ENCODE data around the gene CELF4. TPM values are rescaled to one million over a fixed set of nuclear protein-coding genes. Genes with fewer than 3 reads are reported as not detected.

Gene CELF4
- total and polyA plus RNA-seq, 10 of the 15 experiments (the other 5 are each of a cell fraction or from before 2014, with no cell fraction given) = 0.03 to 0.32 TPM; not detected in 8

DNA sequence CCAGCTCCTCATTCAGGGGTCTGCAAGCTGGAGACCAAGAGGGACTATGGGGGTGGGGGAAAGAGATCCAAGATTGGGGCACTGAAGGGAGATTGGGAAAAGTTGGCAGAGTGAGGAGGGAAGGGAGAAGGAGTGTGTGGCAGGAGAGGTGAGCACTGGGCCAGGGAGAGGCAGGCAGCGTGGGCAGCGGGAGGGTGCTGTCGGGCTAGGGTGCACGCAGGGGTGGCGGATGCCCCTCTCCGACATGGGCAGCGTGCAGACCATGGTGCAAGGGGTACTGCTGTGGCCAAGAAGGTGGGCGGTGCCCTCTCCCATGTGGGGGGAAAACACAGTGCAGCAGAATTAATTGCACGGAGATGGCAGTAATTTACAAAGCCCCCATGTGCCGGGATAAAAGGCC lies 74.1 kb downstream of the CELF4 start:
- H3K4me1 ChIP-seq (ENCODE audit: control insufficient read depth, insufficient read depth, low read length) = no peaks in the 10 kb centered on the region
- H3K36me3 ChIP-seq (ENCODE audit: control insufficient read depth in 2 of 2, insufficient read depth in 2 of 2, low read length in 1 of 2) = no peaks in the 10 kb centered on the region
- WGBS (ENCODE audit: insufficient coverage, insufficient replicate concordance, low lambda C conversion rate, missing lambda C conversion rate) = 46% methylated on average over 10 of the region's 10 CpGs
- no peaks in the 10 kb centered on the region for H4K20me1 ChIP-seq (ENCODE audit: control insufficient read depth, insufficient read depth)
- SMC1A ChIA-PET (ENCODE audit: uncharacterized antibody, unreplicated experiment) = no interaction called here
- DNase-seq (ENCODE audit: low read depth, low spot score) (no peak), FAIRE-seq (no peak), ATAC-seq (no peak)
- no TSS peak for BruUV-seq (replicated peaks)
- H3K9me3 ChIP-seq (replicated peaks; ENCODE audit: control insufficient read depth, insufficient read depth, low read length) = no peaks in the 10 kb centered on the region
- POLR2A ChIA-PET = no interaction called here
- CTCF ChIA-PET = no interaction called here
- no peak overlapping the region for H3K9ac ChIP-seq (ENCODE audit: control insufficient read depth, insufficient read depth, low read length)
- RAD21 ChIA-PET (ENCODE audit: unreplicated experiment) = no interaction called here
- no peak overlapping the region for H3K4me2 ChIP-seq (ENCODE audit: control insufficient read depth, insufficient read depth)
- peaks cover 1 to 7% of the 10 kb centered on the region in 2 experiments for H3K27me3 ChIP-seq (replicated peaks in 1 of 2; ENCODE audit: control insufficient read depth in 2 of 2, insufficient read depth in 2 of 2, low read length in 1 of 2)
- TF ChIP-seq RELA (IDR thresholded peaks at IDR 0.05; ENCODE audit: borderline replicate concordance, partially characterized antibody) = no peak
- no peaks in the 10 kb centered on the region for H3K79me2 ChIP-seq (ENCODE audit: control insufficient read depth, insufficient read depth, low read length)
- no peak overlapping the region for H2AFZ ChIP-seq (ENCODE audit: control insufficient read depth, low read depth, low read length)
- intact Hi-C loops (cut with micrococcal nuclease; ENCODE audit: unreplicated experiment) (no loop called here), in situ Hi-C loops (cut with MboI) (no loop called here)
- H3K4me3 ChIP-seq = no peak overlapping the region
- H3K27ac ChIP-seq (ENCODE audit: control insufficient read depth, insufficient read depth) = no peak overlapping the region

- no TSS peak for BruUV-seq (replicated peaks)
- intact Hi-C loops (cut with micrococcal nuclease; ENCODE audit: unreplicated experiment) = no loop called here
- SMC1A ChIA-PET (ENCODE audit: uncharacterized antibody, unreplicated experiment) = no interaction called here
These were observed 75.6 kb downstream of the CELF4 start for GRCh38 chr18:37489998-37490397.

More at GRCh38 chr18:37489998-37490397, 75.6 kb downstream of the CELF4 start:
- H3K27me3 ChIP-seq (replicated peaks in 1 of 2; ENCODE audit: control insufficient read depth in 2 of 2, insufficient read depth in 2 of 2, low read length in 1 of 2) = peaks cover 1 to 7% of the 10 kb centered on the region in 2 experiments
- in situ Hi-C loops (cut with MboI) = no loop called here
- no peaks in the 10 kb centered on the region for H3K4me1 ChIP-seq (ENCODE audit: control insufficient read depth, insufficient read depth, low read length)
- no peak overlapping the region for H3K9ac ChIP-seq (ENCODE audit: control insufficient read depth, insufficient read depth, low read length)
- H3K4me2 ChIP-seq (ENCODE audit: control insufficient read depth, insufficient read depth) = no peak overlapping the region
- ChIA-PET RAD21 (ENCODE audit: unreplicated experiment) (no interaction called here), CTCF (no interaction called here), POLR2A (no interaction called here)
- DNase-seq (ENCODE audit: low read depth, low spot score) (no peak), ATAC-seq (no peak), FAIRE-seq (no peak)
- no peak for TF ChIP-seq KDM1A (IDR thresholded peaks at IDR 0.05; ENCODE audit: borderline replicate concordance)
- TF ChIP-seq KLF5 (IDR thresholded peaks at IDR 0.05; ENCODE audit: partially characterized antibody) = no peak
- TF ChIP-seq CBFB (IDR thresholded peaks at IDR 0.05; ENCODE audit: low read depth) = no peak
- no peak for TF ChIP-seq MTA2 (IDR thresholded peaks at IDR 0.05; ENCODE audit: low read depth)
- TF ChIP-seq, protein P1, sequence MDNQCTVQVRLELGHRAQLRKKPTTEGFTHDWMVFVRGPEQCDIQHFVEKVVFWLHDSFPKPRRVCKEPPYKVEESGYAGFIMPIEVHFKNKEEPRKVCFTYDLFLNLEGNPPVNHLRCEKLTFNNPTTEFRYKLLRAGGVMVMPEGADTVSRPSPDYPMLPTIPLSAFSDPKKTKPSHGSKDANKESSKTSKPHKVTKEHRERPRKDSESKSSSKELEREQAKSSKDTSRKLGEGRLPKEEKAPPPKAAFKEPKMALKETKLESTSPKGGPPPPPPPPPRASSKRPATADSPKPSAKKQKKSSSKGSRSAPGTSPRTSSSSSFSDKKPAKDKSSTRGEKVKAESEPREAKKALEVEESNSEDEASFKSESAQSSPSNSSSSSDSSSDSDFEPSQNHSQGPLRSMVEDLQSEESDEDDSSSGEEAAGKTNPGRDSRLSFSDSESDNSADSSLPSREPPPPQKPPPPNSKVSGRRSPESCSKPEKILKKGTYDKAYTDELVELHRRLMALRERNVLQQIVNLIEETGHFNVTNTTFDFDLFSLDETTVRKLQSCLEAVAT (IDR thresholded peaks at IDR 0.05) = no peak
- TF ChIP-seq, protein P2, sequence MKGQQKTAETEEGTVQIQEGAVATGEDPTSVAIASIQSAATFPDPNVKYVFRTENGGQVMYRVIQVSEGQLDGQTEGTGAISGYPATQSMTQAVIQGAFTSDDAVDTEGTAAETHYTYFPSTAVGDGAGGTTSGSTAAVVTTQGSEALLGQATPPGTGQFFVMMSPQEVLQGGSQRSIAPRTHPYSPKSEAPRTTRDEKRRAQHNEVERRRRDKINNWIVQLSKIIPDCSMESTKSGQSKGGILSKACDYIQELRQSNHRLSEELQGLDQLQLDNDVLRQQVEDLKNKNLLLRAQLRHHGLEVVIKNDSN (IDR thresholded peaks at IDR 0.05; ENCODE audit: borderline replicate concordance, extremely low read length, insufficient read depth, low read depth, low read length) = no peak
- no peak for TF ChIP-seq IKZF1 (conservative IDR thresholded peaks at IDR 0.05)
- TF ChIP-seq DPF2 (IDR thresholded peaks at IDR 0.05) = no peak
- no peak for TF ChIP-seq NR2F1 (conservative IDR thresholded peaks at IDR 0.05)
- no peak for TF ChIP-seq SP1 (IDR thresholded peaks at IDR 0.05; ENCODE audit: low read depth, low read length)
- TF ChIP-seq POLR2AphosphoS2 (IDR thresholded peaks at IDR 0.05; ENCODE audit: low read depth, low read length) = no peak
- no peak for TF ChIP-seq ZBTB4 (CRISPR knock-in tag; IDR thresholded peaks at IDR 0.05)
- no peak for TF ChIP-seq TCF12 (IDR thresholded peaks at IDR 0.05; ENCODE audit: low read depth, low read length)
- TF ChIP-seq IKZF2 (IDR thresholded peaks at IDR 0.05) = no peak
- H3K27ac ChIP-seq (ENCODE audit: control insufficient read depth, insufficient read depth) = no peak overlapping the region
- no peak overlapping the region for H3K4me3 ChIP-seq
- H3K79me2 ChIP-seq (ENCODE audit: control insufficient read depth, insufficient read depth, low read length) = no peaks in the 10 kb centered on the region
- H2AFZ ChIP-seq (ENCODE audit: control insufficient read depth, low read depth, low read length) = no peak overlapping the region
- H4K20me1 ChIP-seq (ENCODE audit: control insufficient read depth, insufficient read depth) = no peaks in the 10 kb centered on the region
- H3K9me3 ChIP-seq (replicated peaks; ENCODE audit: control insufficient read depth, insufficient read depth, low read length) = no peaks in the 10 kb centered on the region
- 9% methylated on average over 3 of the region's 3 CpGs for WGBS (ENCODE audit: insufficient coverage, insufficient replicate concordance, low lambda C conversion rate, missing lambda C conversion rate)
- H3K36me3 ChIP-seq (ENCODE audit: control insufficient read depth in 2 of 2, insufficient read depth in 2 of 2, low read length in 1 of 2) = no peaks in the 10 kb centered on the region

Data from GM12878 (cell line).